SKM-1 (cell line): ENCODE measurements around the gene PTPRN2.
"Not testable (repeated sequence)": the region's sequence is repeated elsewhere in the genome, so short reads cannot be mapped to it uniquely, and the experiment has no call there.

Experiments
- DNase-seq: peaks from one replicate; lab custom pipeline; 2025; ENCODE audit not compliant: unreplicated experiment; lab: John Stamatoyannopoulos, UW

The PTPRN2 gene

DNA sequence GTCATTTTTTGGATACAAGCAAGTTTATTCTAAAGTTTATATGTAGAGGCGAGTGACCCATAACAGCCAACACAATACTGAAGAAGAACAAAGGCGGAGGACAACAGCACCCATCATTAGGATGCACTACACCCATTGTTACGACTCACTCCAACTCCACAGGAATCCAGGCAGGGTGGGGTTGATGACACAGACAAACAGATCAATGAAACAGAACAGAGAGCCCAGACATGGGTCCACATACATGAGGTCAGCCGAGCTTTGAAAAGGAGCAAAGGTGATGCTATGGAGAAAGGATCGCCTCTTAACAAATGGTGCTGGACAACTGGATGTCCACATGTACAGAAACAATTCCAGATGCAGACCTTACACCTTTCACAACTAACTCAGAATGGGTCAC is 426.4 kb downstream of the PTPRN2 start:
- DNase-seq, result no peak

DNA sequence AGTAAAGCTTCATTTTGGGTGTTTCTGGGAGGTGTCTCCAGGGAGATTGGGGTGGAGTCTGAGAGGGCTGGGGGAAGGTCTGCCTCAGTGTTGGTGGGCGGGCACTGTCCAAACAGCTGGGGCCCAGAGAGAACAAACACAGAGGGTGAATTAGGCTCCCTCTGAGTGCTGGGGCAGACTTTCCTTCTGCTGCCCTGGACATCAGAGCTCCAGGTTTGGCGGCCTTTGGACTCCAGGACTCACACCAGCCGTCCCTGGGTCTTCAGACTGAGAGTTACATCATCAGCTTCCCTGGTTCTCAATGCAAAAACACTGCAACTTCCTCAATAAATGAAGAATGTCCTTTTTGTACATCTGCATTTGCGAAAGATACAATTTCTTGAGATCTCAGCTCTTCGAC is 427.4 kb downstream of the PTPRN2 start:
- no peak for DNase-seq

DNA sequence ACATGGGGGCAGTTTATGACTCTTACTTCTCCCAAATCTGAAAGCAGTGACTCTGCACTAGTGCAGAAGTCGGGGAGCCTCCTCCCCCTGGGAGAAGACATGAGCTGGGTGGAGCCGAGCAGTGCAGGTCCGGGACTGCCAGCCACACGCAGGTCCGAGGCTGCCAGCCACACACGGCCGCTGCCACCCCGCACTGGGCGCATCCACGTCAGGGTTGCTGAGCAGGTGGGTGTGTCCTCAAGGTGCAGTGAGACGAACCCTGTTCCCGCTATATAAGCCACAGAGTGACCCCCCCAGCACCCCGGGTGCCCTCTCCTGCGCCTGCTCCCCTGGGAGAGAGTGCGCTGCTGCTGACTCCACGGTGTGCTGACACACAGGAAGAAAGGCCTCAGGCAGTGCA is 430.2 kb downstream of the PTPRN2 start:
- no peak for DNase-seq

DNA sequence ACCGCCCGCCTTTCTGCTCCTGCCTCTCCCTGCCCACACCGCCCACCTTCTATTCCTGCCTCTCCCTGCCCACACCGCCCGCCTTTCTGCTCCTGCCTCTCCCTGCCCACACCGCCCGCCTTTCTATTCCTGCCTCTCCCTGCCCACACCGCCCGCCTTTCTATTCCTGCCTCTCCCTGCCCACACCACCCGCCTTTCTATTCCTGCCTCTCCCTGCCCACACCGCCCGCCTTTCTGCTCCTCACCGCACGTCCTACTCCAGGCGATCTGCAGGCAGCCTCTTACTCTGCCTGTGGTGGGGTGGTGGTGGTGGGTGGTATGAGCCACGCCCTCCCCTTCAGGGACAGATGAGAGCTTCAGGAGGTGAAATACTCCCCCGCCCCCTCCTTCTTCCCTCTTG is 436.4 kb downstream of the PTPRN2 start:
- DNase-seq, result not testable (repeated sequence)

DNA sequence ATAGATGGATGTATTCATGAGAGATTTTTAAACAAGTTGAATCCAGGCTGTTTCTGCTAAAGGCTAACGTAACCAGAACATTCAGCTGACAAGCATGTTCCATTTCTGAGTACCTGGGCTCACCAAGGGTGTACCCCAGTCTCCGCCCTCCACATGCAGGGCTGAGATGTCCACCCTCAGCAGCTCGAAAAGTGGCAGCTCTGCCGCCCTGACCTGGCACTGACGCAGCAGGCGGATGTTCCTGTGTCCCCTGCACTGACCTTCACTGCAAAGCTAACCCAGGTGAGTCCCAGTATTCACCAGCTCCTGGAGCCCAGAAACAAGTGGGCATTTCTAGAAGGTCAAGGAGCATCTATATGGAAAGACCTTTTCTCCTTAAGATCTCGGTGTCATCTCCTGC is 437.4 kb downstream of the PTPRN2 start:
- no peak for DNase-seq

DNA sequence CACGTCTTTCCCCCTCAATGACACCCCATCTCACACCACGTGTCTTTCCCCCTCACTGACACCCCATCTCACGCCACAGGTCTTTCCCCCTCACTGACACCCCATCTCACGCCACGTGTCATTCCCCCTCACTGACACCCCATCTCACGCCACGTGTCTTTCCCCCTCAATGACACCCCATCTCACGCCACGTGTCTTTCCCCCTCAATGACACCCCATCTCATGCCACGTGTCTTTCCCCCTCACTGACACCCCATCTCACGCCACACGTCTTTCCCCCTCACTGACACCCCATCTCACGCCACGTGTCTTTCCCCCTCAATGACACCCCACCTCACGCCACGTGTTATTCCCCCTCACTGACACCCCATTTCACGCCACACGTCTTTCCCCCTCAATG is 440.2 kb downstream of the PTPRN2 start:
- DNase-seq, result not testable (repeated sequence)

DNA sequence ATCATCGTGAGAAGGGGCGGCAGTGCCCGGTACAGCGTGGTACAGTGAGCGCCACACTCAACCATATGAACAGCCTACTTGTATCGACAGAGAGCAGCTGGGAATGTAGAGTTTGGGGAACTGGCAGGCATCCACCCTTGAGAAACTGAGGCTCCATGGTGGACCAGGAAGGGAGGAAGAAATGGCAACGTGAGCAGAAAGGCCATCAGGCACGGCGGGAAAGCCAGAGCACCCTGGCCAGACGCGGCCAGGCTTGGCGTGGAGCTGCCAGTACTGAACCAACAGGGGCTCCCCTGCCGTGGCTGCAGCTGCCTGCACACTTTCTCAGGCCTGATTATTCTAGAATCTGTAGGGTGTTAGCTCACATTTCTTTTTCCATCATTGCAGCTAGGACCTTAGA is 442.3 kb downstream of the PTPRN2 start:
- no peak for DNase-seq

DNA sequence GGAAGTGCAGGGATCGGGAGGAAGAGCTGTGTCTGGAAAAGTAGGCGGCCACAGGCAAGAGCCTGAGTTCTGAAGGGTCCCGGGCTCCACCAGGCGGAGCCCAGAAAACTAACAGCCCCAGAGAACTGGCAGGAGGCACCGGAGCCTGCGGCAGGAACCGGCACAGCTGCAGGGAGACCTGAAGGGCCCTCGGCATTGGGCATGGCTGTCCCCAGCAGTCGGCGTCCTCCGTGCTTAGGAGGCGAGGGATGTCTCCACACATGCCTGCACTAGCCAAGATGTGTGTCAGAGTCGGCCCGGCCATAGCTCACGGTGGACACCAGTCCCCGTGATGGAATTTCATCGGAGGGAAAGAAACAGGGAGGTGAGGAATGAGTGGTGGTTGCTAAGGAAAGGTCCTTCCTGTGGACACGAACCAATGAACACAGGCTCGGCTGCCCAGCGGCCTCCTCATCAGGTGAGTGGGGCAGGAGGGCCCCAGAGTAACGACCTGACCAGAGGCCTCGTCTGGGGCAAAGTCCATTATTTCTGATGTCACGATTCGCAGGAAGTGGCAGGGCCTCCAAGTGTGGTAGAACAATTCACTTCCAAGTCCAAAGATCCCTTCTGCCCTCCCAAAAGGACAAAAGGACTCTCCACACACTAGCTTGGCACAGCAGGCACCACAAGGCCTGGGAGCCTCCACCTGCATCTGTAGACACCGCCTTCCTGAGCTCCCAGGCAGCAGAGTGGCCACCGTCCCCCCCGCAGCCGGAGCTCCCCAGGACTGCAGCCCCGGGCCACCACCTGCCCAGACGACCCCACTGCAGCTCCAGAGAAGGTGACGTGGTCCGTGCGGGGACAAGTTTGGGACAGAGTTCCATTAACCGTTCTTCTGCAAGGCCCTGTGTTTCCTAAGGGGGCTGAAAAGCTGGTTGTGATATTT is 444.2 kb downstream of the PTPRN2 start:
- no peak for DNase-seq

DNA sequence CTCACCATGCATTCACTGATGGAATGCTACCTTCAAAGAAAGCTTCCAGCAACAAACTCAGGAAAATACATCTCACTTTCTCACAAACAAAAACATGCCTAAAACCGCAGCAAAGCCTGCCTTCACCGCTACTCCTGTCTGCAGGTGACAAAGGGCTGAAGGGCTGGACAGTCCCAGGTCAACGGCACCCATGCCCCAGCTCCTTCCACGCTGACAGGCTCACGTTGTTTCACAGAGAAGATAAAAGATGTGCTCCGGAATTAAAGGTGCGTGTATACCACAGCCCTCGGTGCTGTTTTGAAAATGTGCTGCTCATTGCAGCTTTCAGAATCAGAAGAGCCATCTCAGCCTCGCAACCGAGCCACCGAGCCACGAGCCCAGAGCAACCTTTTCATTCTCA is 445.0 kb downstream of the PTPRN2 start:
- DNase-seq, result no peak

DNA sequence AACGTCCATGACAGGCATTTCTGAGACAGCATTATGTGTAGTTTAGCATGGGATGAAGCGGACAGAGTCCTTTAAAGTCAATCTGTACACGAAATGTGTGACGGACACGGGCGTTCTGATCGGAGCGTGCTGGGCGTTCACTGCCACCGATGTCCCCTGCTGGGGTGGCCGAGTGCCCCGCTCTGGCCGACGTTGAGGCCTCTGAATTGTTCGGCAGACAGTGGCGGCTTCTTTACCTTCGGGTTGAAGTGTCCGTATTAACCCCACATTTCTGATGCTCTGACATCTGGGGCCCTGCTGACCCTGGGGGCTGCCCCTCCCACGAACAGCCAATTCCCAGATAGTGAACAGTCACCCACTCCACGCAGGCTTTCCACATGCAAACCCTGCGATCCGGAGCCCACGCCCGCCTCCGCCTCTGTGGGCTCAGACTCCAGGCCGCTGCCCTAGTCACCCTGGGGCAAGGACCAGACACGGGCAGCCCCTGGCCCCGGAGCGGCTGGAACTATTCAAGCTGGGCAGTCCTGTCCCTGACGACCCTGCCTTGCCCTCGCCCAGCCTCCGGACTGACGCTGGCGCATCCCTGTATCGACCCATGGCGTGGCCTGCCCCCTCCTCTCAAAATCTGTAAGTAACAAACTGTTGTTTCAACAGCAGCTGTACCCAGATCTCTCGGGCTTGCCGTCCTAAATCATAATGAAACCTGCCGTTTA is 445.7 kb downstream of the PTPRN2 start:
- DNase-seq, result no peak

DNA sequence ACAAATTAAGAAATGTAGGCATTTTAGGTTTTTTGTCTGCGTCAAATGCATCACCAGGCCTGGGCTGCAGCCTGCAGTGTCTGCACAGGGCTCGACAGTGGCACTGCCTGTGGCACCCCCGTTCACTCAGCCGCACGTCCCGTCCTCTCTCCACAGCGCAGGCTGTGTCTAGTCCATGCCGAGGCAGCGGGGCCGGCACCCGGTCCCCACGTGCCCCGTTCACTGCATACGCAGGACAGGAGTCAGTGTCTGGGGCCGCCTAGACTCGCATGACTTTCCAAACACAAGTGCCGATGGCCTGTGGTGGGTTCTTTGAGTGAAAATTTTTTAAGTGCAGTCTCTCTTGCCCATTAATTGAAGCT is 446.4 kb downstream of the PTPRN2 start:
- DNase-seq, result no peak

DNA sequence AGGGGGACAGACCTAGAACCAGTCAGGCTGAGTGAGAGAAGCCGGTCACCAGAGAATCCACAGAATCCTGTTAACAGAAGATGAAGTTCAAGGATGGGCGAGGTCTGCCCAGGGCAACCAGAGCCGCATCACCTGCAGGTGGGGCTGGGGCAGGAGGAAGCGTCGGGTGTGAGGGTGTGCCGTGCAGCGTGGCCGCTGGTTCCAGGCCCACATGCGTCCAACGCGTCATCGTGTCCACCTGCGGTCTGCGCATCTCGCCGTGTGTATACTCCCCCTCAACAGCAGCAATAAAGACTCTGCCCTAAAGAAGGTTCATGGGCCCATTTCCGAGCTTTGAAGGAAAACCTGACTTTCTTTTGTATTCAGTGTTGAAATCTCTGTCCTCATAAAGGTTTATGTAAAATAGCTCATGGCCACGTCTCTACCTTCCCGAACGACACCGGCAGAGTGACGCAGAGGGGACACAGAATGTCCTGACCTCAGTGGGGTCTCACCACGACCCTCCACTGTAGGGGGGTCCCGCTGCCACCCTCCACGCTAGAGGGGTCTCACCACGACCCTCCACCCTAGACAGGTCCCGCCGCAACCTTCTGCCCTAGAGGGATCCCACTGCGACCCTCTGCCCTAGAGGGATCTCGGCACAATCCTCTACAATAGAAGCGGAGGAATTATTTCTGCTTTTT is 446.9 kb downstream of the PTPRN2 start:
- DNase-seq, result no peak

DNA sequence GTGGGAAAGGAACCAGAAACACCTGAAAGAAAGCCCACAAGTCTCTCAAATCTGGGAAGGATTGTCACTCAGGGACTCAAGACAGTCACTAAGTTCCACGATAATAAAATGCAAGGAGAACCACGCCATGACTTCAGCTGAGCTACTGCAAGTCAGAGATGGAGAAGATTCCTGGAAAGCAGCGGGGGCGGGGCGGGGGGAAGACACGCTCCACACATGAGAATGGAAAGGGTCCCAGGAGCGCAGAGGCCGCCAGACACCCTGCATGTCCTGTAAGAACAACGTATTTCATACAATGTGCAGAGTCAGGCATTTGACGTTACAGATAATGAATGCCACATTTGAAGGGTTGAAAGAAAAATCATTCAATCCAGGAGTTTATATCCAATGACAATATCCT is 448.1 kb downstream of the PTPRN2 start:
- DNase-seq, result no peak

DNA sequence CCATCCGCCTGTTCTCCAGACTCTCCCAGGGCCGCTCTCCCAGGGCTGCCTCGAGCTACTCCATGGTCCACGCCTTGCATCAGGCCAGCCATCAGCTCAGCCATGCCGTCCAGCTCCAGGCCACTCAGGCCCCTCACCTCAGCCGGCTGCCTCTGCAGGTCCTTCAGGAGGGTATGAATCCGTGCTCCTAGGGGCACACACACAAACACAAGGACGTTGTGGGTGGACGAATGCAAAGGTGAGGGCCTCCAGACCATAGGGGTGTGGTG is 449.4 kb downstream of the PTPRN2 start:
- DNase-seq, result no peak

DNA sequence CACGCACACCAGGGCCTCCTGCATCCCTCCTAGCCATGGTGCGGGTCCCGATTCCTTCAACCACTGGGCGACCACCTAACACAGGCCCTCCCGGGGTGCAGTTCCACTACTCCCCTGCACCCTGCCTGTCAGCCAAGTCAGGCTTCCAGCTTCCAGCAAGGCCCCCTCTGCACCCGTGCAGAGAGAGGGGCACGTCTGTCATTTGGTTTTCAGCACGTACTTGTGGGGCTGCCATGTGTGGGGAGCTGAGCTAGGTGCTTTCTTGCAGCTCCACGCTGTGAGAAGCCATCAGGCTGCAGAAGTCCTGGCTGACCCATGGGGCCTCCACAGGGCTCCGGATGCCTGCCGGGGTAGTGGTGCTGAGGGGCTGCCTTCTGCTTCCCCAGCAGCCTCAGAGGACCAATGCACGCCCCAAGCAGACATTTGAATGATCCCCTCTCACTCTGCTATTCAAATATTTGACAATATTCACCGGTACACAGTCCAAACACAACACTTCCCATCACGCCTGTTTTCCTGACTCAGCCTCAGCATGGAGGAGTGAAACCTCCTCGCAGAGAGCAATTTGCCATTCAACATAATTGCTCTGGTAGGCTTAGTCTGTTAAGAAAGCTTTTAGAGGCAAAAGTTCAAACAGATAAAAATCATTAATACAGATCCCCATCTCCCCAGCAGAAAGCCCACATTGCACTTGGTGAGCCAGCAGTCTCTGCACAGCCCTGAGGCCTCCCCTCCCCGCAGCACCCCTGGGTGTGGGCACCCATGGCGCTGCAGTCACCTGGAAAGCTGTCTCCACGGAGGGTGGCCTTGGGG is 449.9 kb downstream of the PTPRN2 start:
- DNase-seq, result no peak

DNA sequence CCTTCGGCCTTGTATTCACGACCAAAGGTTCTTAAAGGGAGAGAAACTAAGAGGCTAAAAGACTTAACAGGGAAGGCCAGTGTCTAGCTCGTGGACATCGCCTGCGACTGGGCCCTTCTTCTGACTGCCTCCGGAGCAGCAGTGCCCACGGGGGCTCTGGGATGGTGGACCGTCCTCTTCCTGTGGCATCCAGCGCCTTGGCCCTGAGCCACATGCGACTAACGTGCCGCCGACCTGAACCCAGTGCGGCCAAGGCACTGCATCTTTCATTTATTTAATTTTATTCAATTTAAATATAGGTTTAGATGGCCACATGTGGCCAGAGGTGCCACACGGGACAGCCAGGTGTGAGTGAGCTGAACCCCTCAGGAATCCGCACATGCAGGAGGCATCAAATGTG is 451.7 kb downstream of the PTPRN2 start:
- no peak for DNase-seq

DNA sequence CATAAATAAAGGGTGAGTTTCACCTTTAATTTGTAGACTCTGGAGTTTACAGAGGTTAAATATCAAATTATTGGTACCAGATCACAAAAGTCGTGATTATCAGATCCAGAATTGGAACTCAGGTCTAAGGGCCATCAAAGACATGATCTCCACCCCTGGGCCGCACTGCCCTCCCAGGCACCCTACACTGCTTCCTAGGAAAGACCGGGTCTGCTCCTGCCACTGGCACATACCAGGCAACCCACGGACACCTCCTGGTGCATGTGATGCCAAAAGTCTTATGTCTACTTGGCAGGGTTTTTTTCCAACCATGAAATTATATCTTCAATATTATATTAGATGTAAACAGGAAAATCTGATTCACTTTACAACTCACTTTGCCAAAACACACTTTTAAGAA is 452.8 kb downstream of the PTPRN2 start:
- DNase-seq, result no peak

DNA sequence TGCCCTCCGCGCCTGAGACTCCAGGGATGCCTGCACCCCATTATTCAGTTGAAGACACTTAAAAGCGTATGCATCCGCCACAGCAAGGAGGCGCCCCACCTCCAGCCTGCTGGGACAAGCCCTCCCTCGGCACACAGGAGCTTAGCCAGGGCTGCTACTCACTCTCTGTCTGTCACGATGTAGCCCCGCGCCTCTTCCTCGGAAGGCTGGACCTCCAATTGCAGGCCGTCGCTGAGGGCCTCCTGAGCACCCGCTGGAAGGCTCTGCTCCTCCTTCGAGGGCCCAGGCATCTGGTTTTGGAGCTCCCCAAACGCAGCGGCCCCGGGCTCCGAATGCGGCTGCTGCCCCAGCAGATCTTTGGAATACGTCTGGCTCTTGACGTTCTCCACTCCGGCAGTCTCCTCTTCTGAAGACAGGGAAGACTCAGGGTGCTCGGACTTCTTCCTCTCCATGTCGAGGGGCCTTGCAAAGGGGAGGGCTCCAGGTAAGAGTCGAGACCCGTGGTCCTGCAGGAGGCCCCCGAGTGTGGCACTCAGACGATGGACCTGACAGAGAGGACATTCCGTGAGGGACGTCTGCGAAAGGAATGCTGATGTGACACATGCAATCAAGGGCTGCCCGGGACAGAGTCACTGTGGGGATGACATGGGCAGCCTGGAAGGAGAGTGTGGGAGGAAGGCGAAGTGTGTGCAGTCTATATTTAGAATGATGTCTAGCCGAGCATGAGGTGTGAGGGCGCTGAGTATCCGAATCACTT is 453.9 kb downstream of the PTPRN2 start:
- no peak for DNase-seq

DNA sequence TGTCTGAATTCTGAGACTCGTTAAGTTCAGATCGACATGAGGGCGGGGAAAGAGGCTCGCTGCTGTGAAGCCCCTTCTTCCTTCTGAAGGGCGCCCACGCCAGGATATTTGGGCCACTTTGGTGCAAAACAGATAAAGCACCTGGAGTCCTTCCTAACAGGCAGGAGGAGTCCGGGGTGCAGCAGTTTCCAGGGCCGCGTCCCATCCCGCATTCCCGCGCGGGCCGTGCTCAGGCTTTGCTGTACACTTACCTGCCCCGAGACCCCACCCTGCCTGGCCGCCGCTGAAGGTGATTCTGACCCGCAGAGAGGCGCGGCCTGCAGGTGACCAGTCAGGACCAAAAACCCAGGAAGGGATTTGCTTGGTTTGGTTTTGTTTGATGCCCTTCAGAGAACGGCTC is 454.6 kb downstream of the PTPRN2 start:
- DNase-seq, result no peak

DNA sequence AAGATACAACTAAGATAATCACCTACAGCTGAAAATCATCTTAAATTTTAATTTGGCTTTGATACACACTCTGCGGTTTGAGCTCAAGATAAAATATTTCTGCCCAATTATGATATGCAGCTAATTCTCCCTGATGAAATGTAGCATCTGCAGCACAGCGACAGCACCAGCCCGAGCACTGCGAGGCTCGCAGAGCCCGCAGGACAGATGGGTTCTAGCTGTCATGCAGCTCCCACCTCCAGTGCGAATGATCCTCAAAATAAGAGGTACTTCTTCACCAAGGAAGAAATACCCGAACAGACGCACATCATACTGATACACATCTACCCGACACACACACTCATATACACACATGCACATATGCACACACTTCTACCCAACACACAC is 457.6 kb downstream of the PTPRN2 start:
- DNase-seq, result no peak
